ENCODE measurements around the gene CALD1.

The CALD1 gene

GRCh38 chr7:134996097-134996550 is 216.7 kb downstream of the CALD1 start:
- peak; percentile 94 for TF ChIP-seq ISL1 (CRISPR knock-in tag; IDR thresholded peaks at IDR 0.05)
- 0 out of 2 replicates have a peak, but pooled peaks have one; percentile 31 for TF ChIP-seq ZC3H10 (CRISPR knock-in tag; IDR thresholded peaks at IDR 0.05)
- no peak for TF ChIP-seq ZNF565 (CRISPR knock-in tag; conservative IDR thresholded peaks at IDR 0.05; ENCODE audit: low read depth)
- TF ChIP-seq PATZ1 (CRISPR knock-in tag; IDR thresholded peaks at IDR 0.05; ENCODE audit: borderline replicate concordance), result peak; percentile 79; the same call in 1 of the 2 replicates
- ATAC-seq, result peak; percentile 57

- TF ChIP-seq CSDC2 (CRISPR knock-in tag; IDR thresholded peaks at IDR 0.05), result no peak
- no peak for TF ChIP-seq ZNF565 (CRISPR knock-in tag; conservative IDR thresholded peaks at IDR 0.05; ENCODE audit: low read depth)
- TF ChIP-seq SNAI2 (CRISPR knock-in tag; IDR thresholded peaks at IDR 0.05), result no peak
- TF ChIP-seq ZNF70 (CRISPR knock-in tag; IDR thresholded peaks at IDR 0.05), result no peak
- no peak for TF ChIP-seq ZFP3 (CRISPR knock-in tag; IDR thresholded peaks at IDR 0.05)
- TF ChIP-seq BACH2 (CRISPR knock-in tag; IDR thresholded peaks at IDR 0.05; ENCODE audit: borderline replicate concordance), result no peak
- TF ChIP-seq PPARA (CRISPR knock-in tag; IDR thresholded peaks at IDR 0.05; ENCODE audit: borderline replicate concordance), result no peak
- no peak for TF ChIP-seq TOX (CRISPR knock-in tag; IDR thresholded peaks at IDR 0.05; ENCODE audit: borderline replicate concordance)
- TF ChIP-seq PATZ1 (CRISPR knock-in tag; IDR thresholded peaks at IDR 0.05; ENCODE audit: borderline replicate concordance), result no peak
- ATAC-seq, result no peak
These were observed 217.9 kb downstream of the CALD1 start for GRCh38 chr7:134997214-134997885.

- TF ChIP-seq CSDC2 (CRISPR knock-in tag; IDR thresholded peaks at IDR 0.05), result no peak
- TF ChIP-seq TOX (CRISPR knock-in tag; IDR thresholded peaks at IDR 0.05; ENCODE audit: borderline replicate concordance), result no peak
- ATAC-seq, result no peak
These were observed 219.7 kb downstream of the CALD1 start for GRCh38 chr7:134999136-134999535.

GRCh38 chr7:135001390-135002165 is 222.1 kb downstream of the CALD1 start:
- no peak for TF ChIP-seq CREB5 (CRISPR knock-in tag; IDR thresholded peaks at IDR 0.05; ENCODE audit: low read depth)
- TF ChIP-seq GLIS3 (CRISPR knock-in tag; IDR thresholded peaks at IDR 0.05), result no peak
- TF ChIP-seq POU6F1 (CRISPR knock-in tag; IDR thresholded peaks at IDR 0.05; ENCODE audit: borderline replicate concordance, low read depth), result no peak
- no peak for TF ChIP-seq ZFP30 (CRISPR knock-in tag; IDR thresholded peaks at IDR 0.05)
- TF ChIP-seq ZFP3 (CRISPR knock-in tag; IDR thresholded peaks at IDR 0.05), result no peak
- no peak for TF ChIP-seq CSRNP3 (CRISPR knock-in tag; IDR thresholded peaks at IDR 0.05)
- no peak for TF ChIP-seq ARNTL (CRISPR knock-in tag; IDR thresholded peaks at IDR 0.05; ENCODE audit: borderline replicate concordance, low read depth)
- TF ChIP-seq OSR1 (CRISPR knock-in tag; IDR thresholded peaks at IDR 0.05), result no peak
- no peak for TF ChIP-seq BACH2 (CRISPR knock-in tag; IDR thresholded peaks at IDR 0.05; ENCODE audit: borderline replicate concordance)
- no peak for TF ChIP-seq TOX (CRISPR knock-in tag; IDR thresholded peaks at IDR 0.05; ENCODE audit: borderline replicate concordance)
- TF ChIP-seq ESRRG (CRISPR knock-in tag; IDR thresholded peaks at IDR 0.05), result no peak
- TF ChIP-seq RARB (CRISPR knock-in tag; IDR thresholded peaks at IDR 0.05), result no peak
- no peak for ATAC-seq

Data from SK-N-SH treated with all-trans-retinoic acid at 6 μM for 48 hours (cell line).